Omental fat pad (tissue), 4 donors: Measurements from ENCODE around the gene MTCL1. TPM values are rescaled to one million over a fixed set of nuclear protein-coding genes. Genes with fewer than 3 reads are reported as not detected.

ENCODE experiments used
- ATAC-seq: fragments of 150-250 bp; one replicate; pipeline ENCODE4 v1.9.1; 2016; ENCODE audit warnings: mild to moderate bottlenecking, moderate library complexity; ENCODE audit not compliant: low FRiP score
- DNase-seq: peaks from one replicate; pipeline ENCODE4 v3.0.0-alpha.2; 2019; ENCODE audit warnings: low spot score
- total RNA-seq, 4 donors: library from RNA; depleted of rRNA; stranded (reverse); fragments of >200 nt; gene quantifications; one replicate each; pipeline ENCODE4 v1.1.0, GENCODE V29; 2016
- TF ChIP-seq, protein P1 (sequence below), 3 donors: fragments of 450-650 bp; IDR thresholded peaks; one replicate each; pipeline ENCODE4 v1.5.1; 2016 to 2017; ENCODE audit warnings: antibody characterized with exemption in 3 of 3, mild to moderate bottlenecking in 3 of 3, moderate library complexity in 2 of 3

MTCL1 gene
- total RNA-seq, 4 donors from 2014 or later = 1.6 to 3.5 (median 2.0) TPM

GRCh38 chr18:8825729-8826375 lies 120.5 kb downstream of the MTCL1 start:
- TF ChIP-seq, protein P1, sequence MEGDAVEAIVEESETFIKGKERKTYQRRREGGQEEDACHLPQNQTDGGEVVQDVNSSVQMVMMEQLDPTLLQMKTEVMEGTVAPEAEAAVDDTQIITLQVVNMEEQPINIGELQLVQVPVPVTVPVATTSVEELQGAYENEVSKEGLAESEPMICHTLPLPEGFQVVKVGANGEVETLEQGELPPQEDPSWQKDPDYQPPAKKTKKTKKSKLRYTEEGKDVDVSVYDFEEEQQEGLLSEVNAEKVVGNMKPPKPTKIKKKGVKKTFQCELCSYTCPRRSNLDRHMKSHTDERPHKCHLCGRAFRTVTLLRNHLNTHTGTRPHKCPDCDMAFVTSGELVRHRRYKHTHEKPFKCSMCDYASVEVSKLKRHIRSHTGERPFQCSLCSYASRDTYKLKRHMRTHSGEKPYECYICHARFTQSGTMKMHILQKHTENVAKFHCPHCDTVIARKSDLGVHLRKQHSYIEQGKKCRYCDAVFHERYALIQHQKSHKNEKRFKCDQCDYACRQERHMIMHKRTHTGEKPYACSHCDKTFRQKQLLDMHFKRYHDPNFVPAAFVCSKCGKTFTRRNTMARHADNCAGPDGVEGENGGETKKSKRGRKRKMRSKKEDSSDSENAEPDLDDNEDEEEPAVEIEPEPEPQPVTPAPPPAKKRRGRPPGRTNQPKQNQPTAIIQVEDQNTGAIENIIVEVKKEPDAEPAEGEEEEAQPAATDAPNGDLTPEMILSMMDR (IDR thresholded peaks at IDR 0.05) = no peak
- DNase-seq = no peak
- ATAC-seq = no peak

DNA sequence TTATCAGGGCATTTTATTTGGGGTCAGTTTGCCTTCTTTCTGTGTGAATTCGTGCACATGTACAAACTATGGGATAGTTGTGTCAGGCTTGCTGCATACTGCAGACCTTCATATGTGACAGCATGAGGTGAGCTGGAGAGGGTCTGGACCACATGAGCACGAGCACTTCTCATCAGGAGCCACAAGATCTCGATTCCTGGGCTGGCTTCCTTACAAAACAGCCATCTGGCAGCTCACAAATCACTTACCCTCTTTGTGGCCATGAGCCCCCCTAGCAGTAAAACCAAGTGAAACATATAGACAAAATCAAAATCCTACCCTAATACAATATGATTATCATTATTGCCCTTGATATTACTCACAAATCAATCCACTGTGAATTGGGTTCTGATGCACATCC lies 121.2 kb downstream of the MTCL1 start:
- TF ChIP-seq, protein P1 (IDR thresholded peaks at IDR 0.05) = no peak
- ATAC-seq = no peak
- no peak for DNase-seq

DNA sequence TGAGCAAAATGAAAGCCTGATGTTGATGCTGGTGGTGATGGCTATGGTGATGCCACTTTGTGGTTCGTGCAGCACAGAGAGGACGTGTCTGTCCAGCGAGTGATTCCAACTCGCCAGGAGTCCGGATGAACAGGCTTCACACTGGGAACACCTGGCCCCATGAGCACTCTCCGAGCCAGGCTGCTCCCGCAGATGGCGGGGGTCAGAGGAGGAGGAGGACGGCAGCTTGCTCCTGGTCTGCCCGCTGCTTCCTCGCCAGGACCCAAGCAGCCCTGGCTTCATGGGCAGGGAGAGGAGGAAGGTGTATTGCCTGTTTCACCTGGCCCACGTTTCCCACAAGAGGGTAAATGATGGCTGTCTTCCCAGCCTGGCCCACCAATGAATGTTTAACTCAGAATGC lies 121.6 kb downstream of the MTCL1 start:
- TF ChIP-seq, protein P1 (IDR thresholded peaks at IDR 0.05) = no peak
- DNase-seq (no peak), ATAC-seq (no peak)

DNA sequence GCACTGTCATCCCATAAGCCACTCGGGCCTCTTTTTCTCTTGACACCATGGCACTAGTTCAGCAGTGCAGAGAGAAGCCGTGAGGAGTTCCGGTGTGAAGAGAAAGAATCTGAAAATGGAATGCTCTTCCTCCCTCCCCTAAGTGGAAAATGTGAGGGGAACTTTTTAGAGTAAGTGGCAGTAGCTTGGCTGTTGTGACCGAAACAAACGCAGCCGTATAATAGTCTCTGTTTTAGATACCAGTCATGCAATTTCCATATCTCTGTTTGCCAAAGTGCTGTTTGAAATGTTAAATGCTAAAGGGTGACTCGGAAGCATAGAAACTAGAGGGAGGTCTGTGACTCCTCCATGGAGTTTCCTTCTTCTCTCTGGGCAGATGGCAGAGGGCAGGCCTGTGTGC lies 122.9 kb downstream of the MTCL1 start:
- ATAC-seq = no peak
- TF ChIP-seq, protein P1 (IDR thresholded peaks at IDR 0.05) = no peak
- no peak for DNase-seq

DNA sequence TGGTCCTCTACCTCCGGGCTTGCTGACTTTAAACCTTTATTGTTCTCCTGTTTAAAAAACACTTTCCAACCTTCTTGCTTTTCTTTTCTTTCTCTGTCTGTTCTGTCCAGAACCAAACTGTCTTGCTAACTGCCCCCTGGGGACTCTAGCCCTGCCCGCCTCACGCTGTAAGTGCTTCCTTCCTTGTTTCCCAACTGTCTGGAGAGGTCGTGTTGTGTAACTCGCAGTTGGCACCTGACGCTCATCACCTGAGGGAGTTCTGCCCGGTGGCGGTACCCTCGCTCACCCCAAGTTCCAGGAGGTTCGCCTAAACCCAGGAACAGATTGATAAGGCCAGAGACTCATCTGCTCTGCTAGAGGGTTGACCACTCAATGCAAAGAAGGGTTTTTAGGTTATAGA lies 123.4 kb downstream of the MTCL1 start:
- ATAC-seq = no peak
- TF ChIP-seq, protein P1 (IDR thresholded peaks at IDR 0.05) = no peak
- no peak for DNase-seq

DNA sequence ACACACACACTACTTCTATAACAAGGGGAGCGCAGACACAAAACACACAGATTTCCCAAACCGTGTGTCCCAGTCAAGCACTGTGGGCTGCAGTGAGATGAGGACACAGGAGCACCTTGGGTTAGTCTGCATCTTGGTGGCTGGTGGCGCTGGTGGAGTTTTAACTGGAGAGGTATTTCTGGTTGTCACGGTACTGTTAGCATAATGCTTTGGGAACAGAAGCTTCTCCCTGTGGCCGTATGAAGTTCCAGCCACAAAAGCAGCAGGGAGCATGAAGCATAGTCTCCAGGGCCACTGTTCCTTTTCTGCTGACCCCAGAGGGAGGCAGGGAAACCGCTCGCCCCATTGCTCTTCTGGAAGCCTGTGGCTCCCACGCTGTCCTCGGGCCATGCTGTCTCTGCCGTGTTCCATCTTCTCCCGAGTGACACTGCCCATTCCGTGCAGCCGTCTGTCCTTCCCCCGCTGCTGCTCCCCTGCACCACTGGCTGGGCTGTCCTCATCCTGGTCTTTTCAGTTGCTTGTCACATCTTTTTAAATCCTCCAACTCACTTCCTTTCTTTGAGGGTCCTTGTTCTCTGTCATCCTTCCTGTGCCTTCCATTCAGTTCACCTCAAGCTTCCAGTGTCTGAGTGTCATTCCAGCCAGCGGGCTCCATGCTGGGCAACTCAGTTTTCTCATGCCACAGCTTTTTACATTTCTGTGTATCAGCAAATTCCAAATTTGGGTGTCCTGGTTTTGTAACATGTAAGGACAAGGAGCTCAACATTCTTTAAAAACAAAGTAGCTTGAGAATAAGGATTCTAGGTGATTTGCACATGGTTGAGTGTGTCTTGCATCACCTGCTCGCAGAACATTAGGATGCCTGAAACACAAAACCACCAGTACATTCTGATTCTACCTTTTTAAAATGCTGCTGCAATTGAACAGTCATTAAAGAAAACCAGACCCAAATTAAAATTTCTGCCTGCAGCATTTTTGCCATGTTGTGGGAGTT lies 125.0 kb downstream of the MTCL1 start:
- ATAC-seq (no peak), DNase-seq (no peak)
- TF ChIP-seq, protein P1 (IDR thresholded peaks at IDR 0.05) = no peak
